Activated CD4-positive, alpha-beta T cell treated with anti-CD3 and anti-CD28 coated beads, Interleukin-2, amount 10 ng/mL, durations not matched to agents 7 days and 5 days (primary cell): ENCODE results near the gene PTPN12. TPM values are rescaled to one million over a fixed set of nuclear protein-coding genes. Genes with fewer than 3 reads are reported as not detected.

Source experiments
- CTCF ChIA-PET: fragments of 350-600 bp; sonication (Branson Sonifier 250); formaldehyde crosslinking; loops from one replicate; lab custom pipeline; 2021; ENCODE audit warnings: antibody characterized with exemption; lab: Charles Lee
- POLR2A ChIA-PET: fragments of 350-600 bp; sonication (Branson Sonifier 250); formaldehyde crosslinking; loops from one replicate; lab custom pipeline; 2021; ENCODE audit warnings: antibody characterized with exemption; lab: Charles Lee
- DNase-seq: peaks from one replicate; pipeline ENCODE4 v3.0.0-alpha.2; 2020
- H3K27ac Mint-ChIP-seq: one replicate; pipeline ENCODE4 v1.8.0; 2021; ENCODE audit warnings: mild to moderate bottlenecking, moderate library complexity, mixed read lengths
- H3K27me3 Mint-ChIP-seq: one replicate; pipeline ENCODE4 v1.8.0; 2021; ENCODE audit warnings: mixed read lengths
- H3K36me3 Mint-ChIP-seq: one replicate; pipeline ENCODE4 v1.8.0; 2021; ENCODE audit warnings: low read depth, mixed read lengths
- H3K4me1 Mint-ChIP-seq: one replicate; pipeline ENCODE4 v1.8.0; 2021; ENCODE audit warnings: mixed read lengths
- H3K4me3 Mint-ChIP-seq: one replicate; pipeline ENCODE4 v1.8.0; 2021; ENCODE audit warnings: mild to moderate bottlenecking, moderate library complexity, mixed read lengths
- H3K9me3 Mint-ChIP-seq: one replicate; pipeline ENCODE4 v1.8.0; 2021; ENCODE audit warnings: mixed read lengths
- total RNA-seq, 2 experiments: library from RNA; stranded (reverse); gene quantifications; one replicate each; pipeline ENCODE4 v1.2.3, GENCODE V29; 2021

Gene PTPN12
- total RNA-seq, 2 experiments from 2014 or later = 20.9 to 24.6 TPM

- H3K4me3 Mint-ChIP-seq = no peak overlapping the region
- no peak for DNase-seq
- CTCF ChIA-PET = no interaction called here
- H3K9me3 Mint-ChIP-seq = no peaks in the 10 kb centered on the region
- H3K27me3 Mint-ChIP-seq = peaks cover 2% of the 10 kb centered on the region
- H3K36me3 Mint-ChIP-seq = no peaks in the 10 kb centered on the region
- H3K4me1 Mint-ChIP-seq = no peaks in the 10 kb centered on the region
- no peak overlapping the region for H3K27ac Mint-ChIP-seq
- POLR2A ChIA-PET = no interaction called here
Observed at GRCh38 chr7:77662869-77663268, 125.8 kb downstream of the PTPN12 start.

- Mint-ChIP-seq H3K27me3 (peaks cover 2% of the 10 kb centered on the region), H3K4me3 (no peak overlapping the region), H3K9me3 (no peaks in the 10 kb centered on the region), H3K4me1 (no peaks in the 10 kb centered on the region), H3K36me3 (no peaks in the 10 kb centered on the region), H3K27ac (no peak overlapping the region)
- ChIA-PET CTCF (no interaction called here), POLR2A (no interaction called here)
- DNase-seq = no peak
Observed at GRCh38 chr7:77664715-77665114, 127.6 kb downstream of the PTPN12 start.

- POLR2A ChIA-PET = no interaction called here
- H3K36me3 Mint-ChIP-seq = no peaks in the 10 kb centered on the region
- no peak for DNase-seq
- no peaks in the 10 kb centered on the region for H3K4me1 Mint-ChIP-seq
- H3K9me3 Mint-ChIP-seq = no peaks in the 10 kb centered on the region
- H3K4me3 Mint-ChIP-seq = no peak overlapping the region
- peaks cover 2% of the 10 kb centered on the region for H3K27me3 Mint-ChIP-seq
- H3K27ac Mint-ChIP-seq = no peak overlapping the region
- CTCF ChIA-PET = interaction anchor here (1.1 kb wide), 1 partner anchor 12 kb away, joined by 3 read pairs; no protein-coding TSS in a partner anchor
Observed at GRCh38 chr7:77665161-77665560, 128.1 kb downstream of the PTPN12 start.

GRCh38 chr7:77667459-77668086 is 130.5 kb downstream of the PTPN12 start:
- Mint-ChIP-seq H3K4me3 (no peak overlapping the region), H3K4me1 (no peaks in the 10 kb centered on the region), H3K36me3 (no peaks in the 10 kb centered on the region), H3K27ac (no peak overlapping the region), H3K9me3 (no peaks in the 10 kb centered on the region), H3K27me3 (peaks cover 2% of the 10 kb centered on the region)
- CTCF ChIA-PET = no interaction called here
- no peak for DNase-seq
- POLR2A ChIA-PET = no interaction called here

- H3K36me3 Mint-ChIP-seq = peaks cover 3% of the 10 kb centered on the region
- CTCF ChIA-PET = no interaction called here
- no peak for DNase-seq
Observed at GRCh38 chr7:77674878-77675277, 137.8 kb downstream of the PTPN12 start.

GRCh38 chr7:77679608-77680007 is 142.5 kb downstream of the PTPN12 start:
- ChIA-PET CTCF (no interaction called here), POLR2A (no interaction called here)
- Mint-ChIP-seq H3K9me3 (peaks cover 2% of the 10 kb centered on the region), H3K4me1 (no peaks in the 10 kb centered on the region), H3K4me3 (no peak overlapping the region), H3K27me3 (no peaks in the 10 kb centered on the region), H3K27ac (no peak overlapping the region), H3K36me3 (peaks cover 17% of the 10 kb centered on the region)
- no peak for DNase-seq

More at GRCh38 chr7:77674878-77675277, 137.8 kb downstream of the PTPN12 start:
- no peaks in the 10 kb centered on the region for H3K9me3 Mint-ChIP-seq
- no peaks in the 10 kb centered on the region for H3K27me3 Mint-ChIP-seq
- POLR2A ChIA-PET = interaction anchor here (0.6 to 0.7 kb wide), 2 partner anchors 91 to 303 kb away, joined by 3 to 8 read pairs; no protein-coding TSS in a partner anchor
- H3K27ac Mint-ChIP-seq = no peak overlapping the region
- no peaks in the 10 kb centered on the region for H3K4me1 Mint-ChIP-seq
- no peak overlapping the region for H3K4me3 Mint-ChIP-seq

GRCh38 chr7:77680266-77680665 is 143.2 kb downstream of the PTPN12 start:
- Mint-ChIP-seq H3K36me3 (peaks cover 19% of the 10 kb centered on the region), H3K4me1 (peaks cover 3% of the 10 kb centered on the region), H3K9me3 (peaks cover 2% of the 10 kb centered on the region), H3K4me3 (no peak overlapping the region), H3K27ac (no peak overlapping the region), H3K27me3 (no peaks in the 10 kb centered on the region)
- DNase-seq = no peak
- ChIA-PET POLR2A (no interaction called here), CTCF (no interaction called here)

GRCh38 chr7:77684030-77684429 is 146.9 kb downstream of the PTPN12 start:
- DNase-seq = no peak
- H3K27me3 Mint-ChIP-seq = no peaks in the 10 kb centered on the region
- POLR2A ChIA-PET = interaction anchor here (0.6 kb wide), 1 partner anchor 42 kb away, joined by 4 read pairs; no protein-coding TSS in a partner anchor
- CTCF ChIA-PET = interaction anchor here (1.1 to 3.9 kb wide), 2 partner anchors 13 to 33 kb away, joined by 3 to 15 read pairs; partner anchors contain the start of gene RSBN1L
- no peak overlapping the region for H3K27ac Mint-ChIP-seq
- H3K36me3 Mint-ChIP-seq = peaks cover 33% of the 10 kb centered on the region
- H3K9me3 Mint-ChIP-seq = peaks cover 5% of the 10 kb centered on the region
- no peak overlapping the region for H3K4me3 Mint-ChIP-seq
- H3K4me1 Mint-ChIP-seq = peaks cover 30% of the 10 kb centered on the region

- peaks cover 30% of the 10 kb centered on the region for H3K4me1 Mint-ChIP-seq
- H3K4me3 Mint-ChIP-seq = no peak overlapping the region
- ChIA-PET POLR2A (no interaction called here), CTCF (interaction anchor here (1.1 to 3.9 kb wide), 2 partner anchors 12 to 31 kb away, joined by 3 to 15 read pairs; partner anchors contain the start of gene RSBN1L)
- DNase-seq = no peak
- H3K27me3 Mint-ChIP-seq = no peaks in the 10 kb centered on the region
- no peak overlapping the region for H3K27ac Mint-ChIP-seq
- H3K36me3 Mint-ChIP-seq = peaks cover 31% of the 10 kb centered on the region
- peaks cover 5% of the 10 kb centered on the region for H3K9me3 Mint-ChIP-seq
Observed at GRCh38 chr7:77685233-77685632, 148.1 kb downstream of the PTPN12 start.

GRCh38 chr7:77687100-77687746 is 150.1 kb downstream of the PTPN12 start:
- H3K27ac Mint-ChIP-seq = peak overlapping the region; percentile 83
- peaks cover 30% of the 10 kb centered on the region for H3K4me1 Mint-ChIP-seq
- POLR2A ChIA-PET = no interaction called here
- peak overlapping the region; percentile 18 for H3K4me3 Mint-ChIP-seq
- peaks cover 29% of the 10 kb centered on the region for H3K36me3 Mint-ChIP-seq
- CTCF ChIA-PET = interaction anchor here (0.7 to 3.9 kb wide), 2 partner anchors 10 to 242 kb away, joined by 5 to 15 read pairs; partner anchors contain the start of gene RSBN1L
- no peaks in the 10 kb centered on the region for H3K27me3 Mint-ChIP-seq
- peaks cover 5% of the 10 kb centered on the region for H3K9me3 Mint-ChIP-seq
- no peak for DNase-seq

- DNase-seq = peak; percentile 10
- peak overlapping the region; percentile 83 for H3K27ac Mint-ChIP-seq
Observed at GRCh38 chr7:77687747-77688144, 150.7 kb downstream of the PTPN12 start.

More at GRCh38 chr7:77687747-77688144, 150.7 kb downstream of the PTPN12 start:
- Mint-ChIP-seq H3K27me3 (no peaks in the 10 kb centered on the region), H3K4me1 (peaks cover 33% of the 10 kb centered on the region), H3K36me3 (peaks cover 28% of the 10 kb centered on the region), H3K9me3 (peaks cover 2% of the 10 kb centered on the region), H3K4me3 (peak overlapping the region; percentile 18)
- ChIA-PET CTCF (interaction anchor here (0.7 to 3.9 kb wide), 3 partner anchors 9 to 241 kb away, joined by 4 to 15 read pairs (median 5); partner anchors contain the start of gene RSBN1L), POLR2A (no interaction called here)
